Osteocyte (in vitro differentiated cells): ENCODE measurements around the gene ORM1. TPM values are rescaled to one million over a fixed set of nuclear protein-coding genes. Genes with fewer than 3 reads are reported as not detected.
A peak's percentile ranks its signal among the peaks of the same experiment; 100 is the strongest.

Source experiments
- DNase-seq: peaks from one replicate; pipeline ENCODE4 v3.0.0; 2021; ENCODE audit warnings: mixed read lengths; ENCODE audit not compliant: unreplicated experiment; ENCODE audit errors: extremely low spot score
- H3K27ac Mint-ChIP-seq: one replicate; pipeline ENCODE4 v1.8.0; 2021; ENCODE audit warnings: mild to moderate bottlenecking, mixed read lengths; ENCODE audit not compliant: unreplicated experiment
- H3K27me3 Mint-ChIP-seq: one replicate; pipeline ENCODE4 v1.8.0; 2021; ENCODE audit warnings: mixed read lengths; ENCODE audit not compliant: unreplicated experiment
- H3K36me3 Mint-ChIP-seq: one replicate; pipeline ENCODE4 v1.8.0; 2021; ENCODE audit warnings: mixed read lengths; ENCODE audit not compliant: unreplicated experiment
- H3K4me1 Mint-ChIP-seq: one replicate; pipeline ENCODE4 v1.8.0; 2021; ENCODE audit warnings: mixed read lengths; ENCODE audit not compliant: unreplicated experiment
- H3K4me3 Mint-ChIP-seq: one replicate; pipeline ENCODE4 v1.8.0; 2021; ENCODE audit warnings: mild to moderate bottlenecking, moderate library complexity, mixed read lengths; ENCODE audit not compliant: unreplicated experiment
- H3K9me3 Mint-ChIP-seq: one replicate; pipeline ENCODE4 v1.8.0; 2021; ENCODE audit warnings: mixed read lengths; ENCODE audit not compliant: unreplicated experiment
- CTCF ChIP-seq: fragments of 200-600 bp; sonication (generic); IDR thresholded peaks from 2 replicates; pipeline ENCODE4 v1.5.0; 2021; ENCODE audit warnings: antibody characterized with exemption, mild to moderate bottlenecking, moderate library complexity
- total RNA-seq: library from RNA; stranded (reverse); gene quantifications from 2 replicates; pipeline ENCODE4 v1.2.1, GENCODE V29; 2021

ORM1 gene
- total RNA-seq, 1 donor from 2014 or later: not detected

GRCh38 chr9:114282104-114282485, 40.8 kb upstream of the ORM1 start:
- Mint-ChIP-seq H3K27ac (no peak overlapping the region), H3K4me1 (peaks cover 64% of the 10 kb centered on the region), H3K4me3 (no peak overlapping the region), H3K9me3 (no peaks in the 10 kb centered on the region), H3K27me3 (no peaks in the 10 kb centered on the region), H3K36me3 (peaks cover 12% of the 10 kb centered on the region)
- no peak for TF ChIP-seq CTCF
- no peak for DNase-seq

GRCh38 chr9:114282507-114282906, 40.4 kb upstream of the ORM1 start:
- Mint-ChIP-seq H3K9me3 (no peaks in the 10 kb centered on the region), H3K27me3 (no peaks in the 10 kb centered on the region), H3K36me3 (peaks cover 12% of the 10 kb centered on the region), H3K4me3 (no peak overlapping the region), H3K4me1 (peaks cover 64% of the 10 kb centered on the region), H3K27ac (peak overlapping the region; percentile 57)
- no peak for TF ChIP-seq CTCF
- DNase-seq: no peak

GRCh38 chr9:114282926-114283325, 40.0 kb upstream of the ORM1 start:
- H3K4me3 Mint-ChIP-seq: no peak overlapping the region

GRCh38 chr9:114283551-114284111, 39.3 kb upstream of the ORM1 start:
- DNase-seq: no peak
- Mint-ChIP-seq H3K27me3 (no peaks in the 10 kb centered on the region), H3K27ac (peak overlapping the region; percentile 3), H3K9me3 (no peaks in the 10 kb centered on the region), H3K36me3 (peaks cover 12% of the 10 kb centered on the region), H3K4me3 (no peak overlapping the region), H3K4me1 (peaks cover 65% of the 10 kb centered on the region)
- no peak for TF ChIP-seq CTCF

More at GRCh38 chr9:114282926-114283325, 40.0 kb upstream of the ORM1 start:
- H3K9me3 Mint-ChIP-seq: no peaks in the 10 kb centered on the region
- peaks cover 64% of the 10 kb centered on the region for H3K4me1 Mint-ChIP-seq
- H3K27me3 Mint-ChIP-seq: no peaks in the 10 kb centered on the region
- H3K27ac Mint-ChIP-seq: peak overlapping the region; percentile 57
- TF ChIP-seq CTCF: no peak
- DNase-seq: no peak
- peaks cover 12% of the 10 kb centered on the region for H3K36me3 Mint-ChIP-seq

- Mint-ChIP-seq H3K9me3 (no peaks in the 10 kb centered on the region), H3K27me3 (no peaks in the 10 kb centered on the region), H3K4me1 (peaks cover 59% of the 10 kb centered on the region), H3K27ac (peak overlapping the region; percentile 70), H3K36me3 (peaks cover 12% of the 10 kb centered on the region), H3K4me3 (no peak overlapping the region)
- DNase-seq: no peak
- TF ChIP-seq CTCF: no peak
Measured at GRCh38 chr9:114284316-114285060, 38.4 kb upstream of the ORM1 start.
